Heart left ventricle (tissue), 13 donors: ENCODE measurements around the gene DGKA.

Source experiments
- POLR2A ChIP-seq, 2 donors: fragments of 450-650 bp; IDR thresholded peaks; one replicate each; pipeline ENCODE4 v1.6.1; 2017; ENCODE audit warnings: antibody characterized with exemption in 2 of 2, mild to moderate bottlenecking in 2 of 2, moderate library complexity in 2 of 2
- TF ChIP-seq, protein P1 (sequence below), 12 donors: fragments of 200-600 bp; sonication (generic) in 4 of 12; IDR thresholded peaks; one replicate each; pipeline versions ENCODE4 v1.5.0 to v1.8.0; 2018 to 2022; ENCODE audit warnings: antibody characterized with exemption in 12 of 12, mild to moderate bottlenecking in 5 of 12
- donor health status: ischemic (EF 13 %, LVEDD 7.1; RV severe dilation, severe dysfunction).
- donor health status: DM: no; HTN: yes; CAD: no.
- donor health status: DM: no; HTN: no; CAD: no.
- donor health status: ischemic (EF 25% LVEDD 6.9; RV normal size, moderate dysfunction).
- donor health status: ischemic (EF 25% LVEDD 5.7; RV mildly dilated, moderate dysfunction).
- donor health status: ischemic (EF 35%, LVEDD 5.7; RV mildly dilated, moderate dysfunction).
- donor health status: nonischemic (EF 11% LVEDD 7.7; RV severe dilation, severe dysfunction).
- donor health status: DM: yes; HTN: yes; CAD: no.
- donor health status: PGD.
- donor health status: ischemic (EF 29% LVEDD 5.4; RV normal size, mild dysfunction).
- donor health status: nonischemic (EF 23%, LVEDD 6.1; RV moderate dilation, normal function).

DNA sequence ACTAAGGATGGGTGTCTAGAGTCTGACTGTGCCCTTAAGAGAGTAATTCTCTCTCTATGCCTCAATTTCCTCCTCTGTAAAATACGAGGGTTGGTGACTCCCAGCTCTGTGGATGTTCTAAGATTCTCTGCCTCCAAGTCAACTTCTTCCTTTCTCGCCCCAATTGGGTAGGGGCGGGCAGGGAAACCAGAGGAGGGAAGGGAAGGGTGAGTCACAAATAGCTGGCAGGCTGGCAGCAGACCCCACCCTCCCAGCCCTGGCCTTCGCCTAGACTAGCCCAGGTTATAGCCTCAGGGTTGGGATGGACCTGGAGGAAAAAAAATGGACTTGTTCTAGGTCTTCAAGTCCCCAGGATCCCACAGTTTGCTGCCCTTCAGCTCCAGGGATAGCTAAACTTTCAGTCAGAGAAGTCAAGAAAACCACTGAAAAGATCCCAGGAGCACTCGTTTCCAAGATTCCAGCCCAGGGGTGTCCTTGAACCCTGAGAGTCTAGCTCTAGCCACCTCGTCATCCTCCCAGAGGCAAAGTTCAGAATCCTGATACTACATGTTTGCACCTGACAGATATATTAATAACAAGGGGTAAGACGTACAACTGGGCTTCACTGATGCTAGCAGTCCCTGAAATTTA lies 2.3 kb downstream of the DGKA start:
- TF ChIP-seq POLR2A (IDR thresholded peaks at IDR 0.05) = no peak
- TF ChIP-seq, protein P1, sequence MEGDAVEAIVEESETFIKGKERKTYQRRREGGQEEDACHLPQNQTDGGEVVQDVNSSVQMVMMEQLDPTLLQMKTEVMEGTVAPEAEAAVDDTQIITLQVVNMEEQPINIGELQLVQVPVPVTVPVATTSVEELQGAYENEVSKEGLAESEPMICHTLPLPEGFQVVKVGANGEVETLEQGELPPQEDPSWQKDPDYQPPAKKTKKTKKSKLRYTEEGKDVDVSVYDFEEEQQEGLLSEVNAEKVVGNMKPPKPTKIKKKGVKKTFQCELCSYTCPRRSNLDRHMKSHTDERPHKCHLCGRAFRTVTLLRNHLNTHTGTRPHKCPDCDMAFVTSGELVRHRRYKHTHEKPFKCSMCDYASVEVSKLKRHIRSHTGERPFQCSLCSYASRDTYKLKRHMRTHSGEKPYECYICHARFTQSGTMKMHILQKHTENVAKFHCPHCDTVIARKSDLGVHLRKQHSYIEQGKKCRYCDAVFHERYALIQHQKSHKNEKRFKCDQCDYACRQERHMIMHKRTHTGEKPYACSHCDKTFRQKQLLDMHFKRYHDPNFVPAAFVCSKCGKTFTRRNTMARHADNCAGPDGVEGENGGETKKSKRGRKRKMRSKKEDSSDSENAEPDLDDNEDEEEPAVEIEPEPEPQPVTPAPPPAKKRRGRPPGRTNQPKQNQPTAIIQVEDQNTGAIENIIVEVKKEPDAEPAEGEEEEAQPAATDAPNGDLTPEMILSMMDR (IDR thresholded peaks at IDR 0.05) = no peak
